SH-SY5Y (cell line): ENCODE measurements around the gene MLH3.

Source experiments
- GATA2 ChIP-seq: IDR thresholded peaks from 2 replicates; pipeline ENCODE4 v1.6.1; 2011; ENCODE audit warnings: mild to moderate bottlenecking, low read depth, low read length
- GATA3 ChIP-seq: IDR thresholded peaks from 2 replicates; pipeline ENCODE4 v1.6.1; 2011; ENCODE audit warnings: low read depth, mild to moderate bottlenecking, low read length, moderate library complexity

DNA sequence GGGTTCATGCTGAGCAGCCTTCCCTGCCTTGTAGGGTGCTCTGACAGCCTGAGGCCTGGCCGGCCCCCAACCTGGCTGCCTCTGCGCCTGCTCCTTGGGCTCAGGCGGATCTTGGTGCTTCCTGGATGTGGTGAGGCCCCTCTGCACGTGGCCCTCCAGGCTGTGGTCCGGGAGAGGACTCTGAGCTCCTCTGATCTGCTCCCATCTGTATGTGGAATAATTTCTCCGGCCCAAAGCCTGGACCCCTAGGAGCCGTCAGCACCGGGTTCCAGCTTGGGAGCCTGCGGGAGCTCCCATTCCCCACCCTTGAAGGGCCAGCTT lies 69.8 kb downstream of the MLH3 start:
- TF ChIP-seq GATA3 (no peak), GATA2 (no peak)
